Measurements from ENCODE around the gene TAS1R2. TPM values are rescaled to one million over a fixed set of nuclear protein-coding genes. Genes with fewer than 3 reads are reported as not detected.

TAS1R2 gene
- total and polyA plus RNA-seq, 2 of the 13 experiments (the other 11 are each of a cell fraction or from before 2014, with no cell fraction given) = not detected

GRCh38 chr1:18884419-18884717, 24.9 kb upstream of the TAS1R2 start:
- no peaks in the 10 kb centered on the region for H3K27me3 ChIP-seq (ENCODE audit: control insufficient read depth in 1 of 2, insufficient read depth in 2 of 2, low read length in 2 of 2)
- no peak overlapping the region for H3K9ac ChIP-seq (ENCODE audit: insufficient read depth, low read depth, low read length)
- TF ChIP-seq MXD4 (CRISPR knock-in tag; IDR thresholded peaks at IDR 0.05) (no peak), ZNF687 (CRISPR knock-in tag; IDR thresholded peaks at IDR 0.05) (peak; percentile 12; the same call in 1 of the 2 replicates)
- ATAC-seq (peak; percentile 21), FAIRE-seq (no peak), DNase-seq (ENCODE audit: low spot score) (no peak)
- no peak overlapping the region for H3K4me2 ChIP-seq (ENCODE audit: low read depth, low read length)
- POLR2A ChIA-PET = interaction anchor here (0.6 to 1.3 kb wide), 3 partner anchors 10 to 18 kb away, joined by 3 to 13 read pairs (median 3); partner anchors contain the start of gene ALDH4A1
- CTCF ChIA-PET (ENCODE audit: low intra/inter-chr PET ratio, low total read pairs) = interaction anchor here (1.1 to 3.0 kb wide), 6 partner anchors 19 to 212 kb away, joined by 3 to 29 read pairs (median 6); partner anchors contain the start of gene ALDH4A1
- H3K4me1 ChIP-seq (ENCODE audit: insufficient read depth, low read length) = no peaks in the 10 kb centered on the region
- no peak overlapping the region for H3K27ac ChIP-seq (ENCODE audit: extremely low read length, insufficient read depth, low read length)
- peaks cover 57 to 93% of the 10 kb centered on the region in 2 experiments for H3K36me3 ChIP-seq (replicated peaks in 1 of 2; ENCODE audit: control insufficient read depth in 1 of 2, insufficient read depth in 2 of 2, low read length in 2 of 2)
- no peak overlapping the region for H2AFZ ChIP-seq (ENCODE audit: low read length)
- in situ Hi-C loops (cut with HindIII; ENCODE audit: extremely low pct_ligation_motif_present, low pct_unique_long_range_greater_than_20kb) = no loop called here
- 80% methylated on average over 4 of the region's 4 CpGs for WGBS (ENCODE audit: low lambda C conversion rate)
- BruUV-seq (replicated peaks) = no TSS peak
- no peaks in the 10 kb centered on the region for H3K79me2 ChIP-seq (ENCODE audit: insufficient read depth, low read length)
- no peaks in the 10 kb centered on the region for H3K9me3 ChIP-seq (ENCODE audit: low read length)
- H4K20me1 ChIP-seq (ENCODE audit: insufficient read depth, low read length) = peaks cover 29% of the 10 kb centered on the region
- no peak overlapping the region for H3K4me3 ChIP-seq (replicated peaks in 1 of 3; ENCODE audit: insufficient read depth in 1 of 3, low read depth in 2 of 3, low read length in 3 of 3)
- intact Hi-C loops (cut with micrococcal nuclease; ENCODE audit: unreplicated experiment) = loop anchor here (1.0 to 2.0 kb wide), 2 partner anchors 16 to 29 kb away; no protein-coding TSS in a partner anchor

Data from HepG2 (cell line).